ENCODE data around the gene PRKCE.

The PRKCE gene

GRCh38 chr2:46163098-46163430 is 511.6 kb downstream of the PRKCE start:
- H3K36me3 Mint-ChIP-seq, result no peaks in the 10 kb centered on the region
- no peaks in the 10 kb centered on the region for H3K9me3 Mint-ChIP-seq
- no peaks in the 10 kb centered on the region for H3K27me3 Mint-ChIP-seq
- CTCF ChIA-PET, result interaction anchor here (1.0 kb wide), 1 partner anchor 68 kb away, joined by 4 read pairs; no protein-coding TSS in a partner anchor
- H3K4me3 Mint-ChIP-seq, result no peak overlapping the region
- DNase-seq, result no peak
- H3K4me1 Mint-ChIP-seq, result peaks cover 2% of the 10 kb centered on the region
- H3K27ac Mint-ChIP-seq, result no peak overlapping the region

GRCh38 chr2:46163804-46164528 is 512.5 kb downstream of the PRKCE start:
- no peak overlapping the region for H3K4me3 Mint-ChIP-seq
- no peaks in the 10 kb centered on the region for H3K36me3 Mint-ChIP-seq
- CTCF ChIA-PET, result interaction anchor here (0.9 kb wide), 1 partner anchor 95 kb away, joined by 3 read pairs; no protein-coding TSS in a partner anchor
- H3K27ac Mint-ChIP-seq, result no peak overlapping the region
- no peaks in the 10 kb centered on the region for H3K9me3 Mint-ChIP-seq
- no peak for DNase-seq
- peaks cover 2% of the 10 kb centered on the region for H3K4me1 Mint-ChIP-seq
- H3K27me3 Mint-ChIP-seq, result no peaks in the 10 kb centered on the region

GRCh38 chr2:46164529-46165301 is 513.2 kb downstream of the PRKCE start:
- no peak overlapping the region for H3K4me3 Mint-ChIP-seq
- no peaks in the 10 kb centered on the region for H3K36me3 Mint-ChIP-seq
- no peak overlapping the region for H3K27ac Mint-ChIP-seq
- CTCF ChIA-PET, result interaction anchor here (0.9 kb wide), 1 partner anchor 95 kb away, joined by 3 read pairs; no protein-coding TSS in a partner anchor
- no peaks in the 10 kb centered on the region for H3K27me3 Mint-ChIP-seq
- H3K9me3 Mint-ChIP-seq, result no peaks in the 10 kb centered on the region
- no peak for DNase-seq
- peaks cover 2% of the 10 kb centered on the region for H3K4me1 Mint-ChIP-seq

- Mint-ChIP-seq H3K36me3 (no peaks in the 10 kb centered on the region), H3K9me3 (no peaks in the 10 kb centered on the region), H3K27me3 (no peaks in the 10 kb centered on the region), H3K4me1 (peaks cover 2% of the 10 kb centered on the region), H3K4me3 (no peak overlapping the region), H3K27ac (no peak overlapping the region)
- CTCF ChIA-PET, result no interaction called here
- DNase-seq, result no peak
These were observed 514.4 kb downstream of the PRKCE start for GRCh38 chr2:46165916-46166315.

- no peak overlapping the region for H3K27ac Mint-ChIP-seq
- H3K9me3 Mint-ChIP-seq, result no peaks in the 10 kb centered on the region
- no peak for DNase-seq
- no peaks in the 10 kb centered on the region for H3K36me3 Mint-ChIP-seq
- H3K4me1 Mint-ChIP-seq, result no peaks in the 10 kb centered on the region
- no peak overlapping the region for H3K4me3 Mint-ChIP-seq
- H3K27me3 Mint-ChIP-seq, result no peaks in the 10 kb centered on the region
- CTCF ChIA-PET, result no interaction called here
These were observed 515.9 kb downstream of the PRKCE start for GRCh38 chr2:46167406-46167805.

- no peaks in the 10 kb centered on the region for H3K36me3 Mint-ChIP-seq
- no peaks in the 10 kb centered on the region for H3K27me3 Mint-ChIP-seq
- no peaks in the 10 kb centered on the region for H3K4me1 Mint-ChIP-seq
- CTCF ChIA-PET, result no interaction called here
- no peak overlapping the region for H3K4me3 Mint-ChIP-seq
- no peak for DNase-seq
- H3K9me3 Mint-ChIP-seq, result no peaks in the 10 kb centered on the region
- H3K27ac Mint-ChIP-seq, result no peak overlapping the region
These were observed 516.4 kb downstream of the PRKCE start for GRCh38 chr2:46167924-46168323.

GRCh38 chr2:46169467-46169866 is 518.0 kb downstream of the PRKCE start:
- Mint-ChIP-seq H3K36me3 (no peaks in the 10 kb centered on the region), H3K27me3 (no peaks in the 10 kb centered on the region), H3K4me1 (no peaks in the 10 kb centered on the region), H3K27ac (no peak overlapping the region), H3K4me3 (no peak overlapping the region), H3K9me3 (no peaks in the 10 kb centered on the region)
- CTCF ChIA-PET, result no interaction called here
- no peak for DNase-seq

GRCh38 chr2:46170026-46170425 is 518.6 kb downstream of the PRKCE start:
- Mint-ChIP-seq H3K36me3 (no peaks in the 10 kb centered on the region), H3K27ac (no peak overlapping the region)

GRCh38 chr2:46170611-46171350 is 519.3 kb downstream of the PRKCE start:
- H3K27me3 Mint-ChIP-seq, result no peaks in the 10 kb centered on the region
- H3K36me3 Mint-ChIP-seq, result no peaks in the 10 kb centered on the region
- no peaks in the 10 kb centered on the region for H3K9me3 Mint-ChIP-seq
- CTCF ChIA-PET, result no interaction called here
- H3K4me1 Mint-ChIP-seq, result no peaks in the 10 kb centered on the region
- no peak overlapping the region for H3K4me3 Mint-ChIP-seq
- H3K27ac Mint-ChIP-seq, result no peak overlapping the region
- no peak for DNase-seq

More at GRCh38 chr2:46170026-46170425, 518.6 kb downstream of the PRKCE start:
- H3K9me3 Mint-ChIP-seq, result no peaks in the 10 kb centered on the region
- no peaks in the 10 kb centered on the region for H3K27me3 Mint-ChIP-seq
- no peak overlapping the region for H3K4me3 Mint-ChIP-seq
- CTCF ChIA-PET, result no interaction called here
- no peaks in the 10 kb centered on the region for H3K4me1 Mint-ChIP-seq
- no peak for DNase-seq

GRCh38 chr2:46171411-46171953 is 520.0 kb downstream of the PRKCE start:
- H3K4me3 Mint-ChIP-seq, result no peak overlapping the region
- H3K4me1 Mint-ChIP-seq, result peaks cover 2% of the 10 kb centered on the region
- H3K36me3 Mint-ChIP-seq, result no peaks in the 10 kb centered on the region
- no peak for DNase-seq
- CTCF ChIA-PET, result no interaction called here
- H3K27ac Mint-ChIP-seq, result no peak overlapping the region
- H3K9me3 Mint-ChIP-seq, result no peaks in the 10 kb centered on the region
- no peaks in the 10 kb centered on the region for H3K27me3 Mint-ChIP-seq

- H3K36me3 Mint-ChIP-seq, result no peaks in the 10 kb centered on the region
- H3K9me3 Mint-ChIP-seq, result no peaks in the 10 kb centered on the region
- no peak overlapping the region for H3K4me3 Mint-ChIP-seq
- CTCF ChIA-PET, result no interaction called here
- peaks cover 2% of the 10 kb centered on the region for H3K4me1 Mint-ChIP-seq
- DNase-seq, result no peak
- H3K27me3 Mint-ChIP-seq, result no peaks in the 10 kb centered on the region
- no peak overlapping the region for H3K27ac Mint-ChIP-seq
These were observed 520.6 kb downstream of the PRKCE start for GRCh38 chr2:46171996-46172546.

GRCh38 chr2:46173030-46173429 is 521.6 kb downstream of the PRKCE start:
- Mint-ChIP-seq H3K9me3 (no peaks in the 10 kb centered on the region), H3K27me3 (no peaks in the 10 kb centered on the region), H3K27ac (no peak overlapping the region), H3K4me1 (peaks cover 9% of the 10 kb centered on the region), H3K36me3 (no peaks in the 10 kb centered on the region), H3K4me3 (no peak overlapping the region)
- no peak for DNase-seq
- CTCF ChIA-PET, result no interaction called here

GRCh38 chr2:46173636-46174250 is 522.3 kb downstream of the PRKCE start:
- CTCF ChIA-PET, result no interaction called here
- DNase-seq, result no peak
- Mint-ChIP-seq H3K27ac (no peak overlapping the region), H3K36me3 (no peaks in the 10 kb centered on the region), H3K27me3 (no peaks in the 10 kb centered on the region), H3K4me3 (no peak overlapping the region), H3K9me3 (no peaks in the 10 kb centered on the region), H3K4me1 (peaks cover 12% of the 10 kb centered on the region)
